ENCODE measurements around the gene RAD51AP2.
"Not testable (repeated sequence)": the region's sequence is repeated elsewhere in the genome, so short reads cannot be mapped to it uniquely, and the experiment has no call there.

RAD51AP2 gene

DNA sequence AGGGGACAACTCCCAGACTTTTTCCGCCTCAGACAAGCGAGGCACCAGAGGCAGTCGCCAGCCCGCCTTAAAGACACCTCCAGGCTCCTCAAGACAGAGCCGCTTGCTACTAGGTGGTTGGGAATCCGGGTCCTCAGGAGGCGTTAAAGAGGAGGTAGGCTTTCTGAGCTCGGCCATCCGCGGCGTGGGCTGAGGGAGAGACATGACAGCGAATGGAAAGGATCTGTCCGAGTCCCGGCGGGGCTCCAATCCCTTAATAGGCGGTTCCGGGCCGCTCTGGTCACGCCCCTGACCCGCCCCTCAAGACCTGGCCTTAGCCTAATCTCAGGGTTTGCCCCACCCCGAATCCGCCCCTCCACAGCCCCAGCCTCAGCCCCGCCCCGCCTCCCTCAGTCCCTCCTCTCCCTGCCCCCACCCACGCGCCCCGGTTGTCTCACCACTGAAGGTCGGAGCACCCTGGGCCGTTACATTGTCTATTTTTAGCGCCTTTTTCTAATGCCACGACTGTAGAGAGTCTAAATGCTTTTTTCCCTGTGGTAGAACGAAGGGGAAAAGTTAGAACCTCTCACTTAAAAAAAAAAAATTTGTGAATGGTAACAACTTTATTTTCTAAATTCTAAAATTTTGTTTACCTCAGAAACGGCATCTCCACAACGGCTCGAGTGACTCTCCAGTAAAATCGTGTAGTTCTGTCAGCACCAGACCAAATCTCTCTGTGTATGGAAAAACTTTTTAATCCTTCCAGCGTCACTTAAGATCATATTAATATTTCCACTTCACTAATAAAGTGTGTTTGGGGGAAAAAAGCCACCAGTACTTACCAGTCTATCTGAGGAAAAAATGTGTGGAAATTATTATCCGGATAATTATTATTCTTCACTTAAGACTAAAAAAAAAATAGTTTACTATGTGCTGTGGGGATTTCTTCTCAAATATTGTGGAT is at the start of gene RAD51AP2:
RAD51AP2 (minus strand) TSS at position 229 of the 943 bp plus-strand sequence; CDS start at position 204, 25 bp downstream.
- DNase-seq = peak; percentile 55 to 88

GRCh38 chr2:17565726-17566125 is 47.5 kb upstream of the RAD51AP2 start:
- not testable (repeated sequence) for DNase-seq

DNA sequence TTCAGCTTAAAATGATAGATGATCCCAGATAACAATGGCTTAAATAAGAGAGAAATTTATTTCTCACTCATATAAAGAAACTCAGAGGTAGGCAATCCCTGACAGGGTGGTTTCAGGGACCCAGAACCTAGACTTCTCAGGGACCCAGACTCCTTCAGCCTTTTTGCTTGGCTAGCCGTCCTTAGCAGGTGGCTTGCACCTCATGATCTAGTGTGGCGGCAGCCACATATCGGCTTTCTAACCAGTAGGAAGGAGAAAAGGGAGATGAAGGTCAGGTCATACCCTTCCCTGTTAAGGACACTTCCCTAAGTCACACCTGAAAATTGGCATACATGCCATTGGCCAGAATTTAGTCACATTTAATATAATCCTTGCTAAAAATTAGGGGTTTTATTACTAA is 40.6 kb upstream of the RAD51AP2 start:
- DNase-seq = peak in 1 of 2 experiments; percentile 52

- DNase-seq = no peak
Measured at GRCh38 chr2:17558053-17558452, 39.8 kb upstream of the RAD51AP2 start.

DNA sequence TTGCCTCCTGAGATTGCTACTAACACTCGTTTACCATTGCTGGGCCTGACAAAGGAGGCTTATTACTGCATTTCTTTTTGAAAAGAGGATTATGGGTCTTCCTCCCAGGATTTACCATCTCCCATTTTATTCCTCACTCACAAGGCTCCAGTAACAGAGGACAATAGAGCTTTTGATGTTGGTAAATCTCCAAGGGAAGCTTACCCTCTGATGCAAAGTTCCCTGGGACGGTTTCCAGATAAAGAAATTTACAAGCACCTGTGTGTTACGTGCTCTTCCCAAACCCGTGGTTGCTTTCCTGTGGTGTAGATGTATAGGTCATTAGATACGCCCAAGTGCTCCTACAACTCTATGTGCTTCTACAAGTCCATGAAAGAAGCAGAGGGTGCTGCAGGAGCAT is 39.4 kb upstream of the RAD51AP2 start:
- DNase-seq = peak; percentile 98 to 99

DNA sequence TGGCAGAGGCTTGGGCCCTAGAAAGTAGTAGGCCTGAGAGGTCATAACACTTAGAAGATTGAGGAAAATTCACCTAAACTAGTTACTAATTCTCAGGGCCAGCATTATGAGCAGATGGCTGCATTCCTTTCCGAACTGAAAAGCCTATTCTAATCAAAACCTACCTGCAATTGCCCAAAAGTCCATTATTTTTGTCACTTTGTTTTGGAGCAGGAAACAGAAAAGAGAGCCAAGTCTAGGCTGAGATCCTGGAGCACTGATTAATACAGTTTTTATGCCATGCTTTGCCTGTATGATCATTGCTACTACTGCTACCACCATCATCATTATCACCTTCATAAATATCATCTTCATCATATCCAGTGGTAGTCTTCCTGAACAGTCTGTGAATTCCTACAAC is 36.9 kb upstream of the RAD51AP2 start:
- DNase-seq = no peak

GRCh38 chr2:17550907-17551306 is 32.7 kb upstream of the RAD51AP2 start:
- no peak for DNase-seq

- DNase-seq = no peak
Measured at GRCh38 chr2:17547737-17548136, 29.5 kb upstream of the RAD51AP2 start.

DNA sequence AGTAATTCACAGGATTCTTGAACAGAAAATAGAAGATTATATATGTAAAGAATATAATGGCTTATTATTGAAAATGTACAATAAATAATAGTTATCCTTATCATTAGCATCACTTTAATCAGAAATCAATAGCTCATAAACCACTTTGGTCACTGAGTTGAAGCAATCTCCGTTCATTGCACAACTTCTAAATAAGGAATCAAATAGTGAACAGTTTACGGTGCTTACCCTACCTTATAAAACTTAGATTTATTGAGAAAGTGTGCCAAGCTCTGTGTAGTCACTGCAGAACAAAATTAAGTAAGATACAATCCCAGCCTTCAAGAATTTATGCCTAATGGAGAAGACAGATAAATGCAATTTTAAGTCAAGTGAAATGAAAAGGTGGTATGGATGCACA is 29.0 kb upstream of the RAD51AP2 start:
- no peak for DNase-seq

DNA sequence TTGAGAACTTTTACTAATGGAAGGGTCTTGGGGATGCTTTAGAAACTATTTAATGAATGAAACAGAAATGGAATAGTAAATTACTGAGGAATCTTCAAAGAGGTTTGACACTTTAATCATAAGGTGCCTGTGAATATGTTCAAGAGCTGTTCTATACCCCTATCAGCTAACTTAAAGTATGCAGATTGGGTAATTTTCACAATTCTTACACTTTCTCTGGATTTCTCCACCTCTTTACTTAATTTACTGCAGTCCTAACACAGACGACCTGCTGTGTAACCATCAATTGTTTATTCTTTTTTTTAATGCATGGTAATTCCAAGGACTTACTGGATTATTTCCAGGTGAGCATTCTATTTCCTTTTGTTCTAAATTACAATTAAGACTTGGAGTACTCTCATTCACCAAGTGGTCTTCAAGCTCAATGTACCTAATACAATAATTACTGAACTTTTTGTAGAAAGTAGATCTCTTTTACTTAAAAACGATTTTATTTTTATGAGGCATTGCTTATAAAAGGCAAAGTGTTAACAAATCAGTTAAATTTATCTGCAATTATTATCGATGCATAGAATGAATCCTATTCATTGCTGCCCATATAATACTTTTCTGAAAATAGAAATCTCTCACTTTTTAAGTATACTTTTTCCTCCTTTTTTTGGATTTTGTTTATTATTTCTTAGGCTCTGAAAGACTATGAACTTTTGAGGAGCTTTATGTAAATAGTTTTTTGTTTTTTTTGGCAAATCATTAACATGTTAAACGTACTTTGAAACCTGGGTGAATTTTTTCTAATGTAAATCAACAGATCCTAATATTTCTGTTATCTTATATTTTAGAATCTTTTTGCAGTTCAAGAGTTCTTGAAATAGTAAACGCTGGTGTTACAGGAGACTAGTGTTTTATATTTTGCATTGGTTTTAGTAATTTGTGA is 27.7 kb upstream of the RAD51AP2 start:
- DNase-seq = no peak

GRCh38 chr2:17544256-17544655 is 26.0 kb upstream of the RAD51AP2 start:
- no peak for DNase-seq

GRCh38 chr2:17543848-17544247 is 25.6 kb upstream of the RAD51AP2 start:
- no peak for DNase-seq

DNA sequence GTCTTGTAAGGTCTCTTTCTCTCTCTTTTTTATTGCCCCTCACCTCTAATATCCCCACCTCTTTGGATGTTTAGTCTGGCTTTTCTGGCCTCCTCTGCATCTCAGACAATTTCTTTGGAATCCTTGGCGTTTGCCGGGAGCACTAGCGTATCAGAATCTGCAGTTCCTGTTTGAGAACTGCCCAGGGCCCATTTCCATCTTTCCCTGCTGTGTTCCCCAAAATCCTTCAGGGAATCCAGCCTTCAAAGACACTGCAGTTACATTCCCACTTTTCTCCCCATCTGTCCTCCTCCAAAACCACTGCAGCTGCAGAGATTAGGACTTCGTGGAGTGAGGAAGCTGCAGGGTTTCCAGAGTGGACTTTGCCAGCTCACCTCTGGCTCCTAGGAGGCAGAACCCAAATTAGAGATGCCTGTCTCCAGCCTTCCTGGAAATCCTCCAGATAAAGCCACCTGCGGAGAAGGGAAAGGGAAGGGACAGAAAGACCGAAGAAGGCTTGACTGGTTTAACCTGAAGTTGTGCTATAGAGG is 25.0 kb upstream of the RAD51AP2 start:
- DNase-seq = peak in 1 of 2 experiments; percentile 26

GRCh38 chr2:17542471-17542870 is 24.2 kb upstream of the RAD51AP2 start:
- DNase-seq = no peak

GRCh38 chr2:17541531-17541950 is 23.3 kb upstream of the RAD51AP2 start:
- peak in 1 of 2 experiments; percentile 21 for DNase-seq

- DNase-seq = peak in 1 of 2 experiments; percentile 55
Measured at GRCh38 chr2:17540813-17541530, 22.7 kb upstream of the RAD51AP2 start.

DNA sequence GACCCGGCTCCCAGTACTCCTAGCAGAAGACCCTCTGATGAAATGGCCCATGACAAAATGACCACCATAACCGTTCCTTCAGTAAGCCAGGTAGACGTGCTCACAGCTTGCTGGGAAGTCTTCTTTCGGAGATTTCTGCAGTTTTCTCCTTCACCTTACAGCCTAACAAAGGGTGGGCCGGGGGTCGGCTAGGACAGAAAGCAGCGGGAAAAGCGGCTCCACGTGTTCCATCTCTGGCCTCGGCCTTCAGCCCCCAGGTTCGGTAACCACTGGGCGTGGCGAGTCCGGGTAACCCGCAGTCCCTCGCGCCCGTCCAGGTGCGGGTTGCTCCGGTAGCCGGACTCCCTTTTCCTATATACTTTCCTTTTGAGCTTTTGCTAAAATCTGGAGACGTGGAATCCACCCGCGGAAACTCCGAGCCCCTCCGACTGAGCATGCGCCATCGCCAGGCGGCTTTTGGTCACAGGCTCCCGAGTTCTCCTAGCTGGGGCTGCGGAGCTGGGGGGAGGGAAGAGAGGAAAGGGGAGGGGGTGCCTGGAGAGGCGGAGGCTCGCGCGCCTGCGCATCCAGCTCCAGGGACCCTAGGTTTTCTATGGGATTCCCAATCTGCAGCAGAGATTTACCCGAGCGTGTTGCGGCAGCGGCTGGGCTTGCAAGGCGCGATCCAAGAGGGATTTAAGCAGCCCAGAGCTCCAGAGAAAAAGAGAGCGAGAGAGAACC is 22.0 kb upstream of the RAD51AP2 start, which contains the start of gene VSNL1:
VSNL1 (plus strand) TSS at position 604 of the 720 bp plus-strand sequence. CDS start 51,379 bp downstream, outside the sequence.
- peak; percentile 94 to 97 for DNase-seq

- peak; percentile 40 to 60 for DNase-seq
Measured at GRCh38 chr2:17539611-17540092, 21.4 kb upstream of the RAD51AP2 start.

- peak; percentile 70 to 92 for DNase-seq
Measured at GRCh38 chr2:17538844-17539554, 20.8 kb upstream of the RAD51AP2 start.

DNA sequence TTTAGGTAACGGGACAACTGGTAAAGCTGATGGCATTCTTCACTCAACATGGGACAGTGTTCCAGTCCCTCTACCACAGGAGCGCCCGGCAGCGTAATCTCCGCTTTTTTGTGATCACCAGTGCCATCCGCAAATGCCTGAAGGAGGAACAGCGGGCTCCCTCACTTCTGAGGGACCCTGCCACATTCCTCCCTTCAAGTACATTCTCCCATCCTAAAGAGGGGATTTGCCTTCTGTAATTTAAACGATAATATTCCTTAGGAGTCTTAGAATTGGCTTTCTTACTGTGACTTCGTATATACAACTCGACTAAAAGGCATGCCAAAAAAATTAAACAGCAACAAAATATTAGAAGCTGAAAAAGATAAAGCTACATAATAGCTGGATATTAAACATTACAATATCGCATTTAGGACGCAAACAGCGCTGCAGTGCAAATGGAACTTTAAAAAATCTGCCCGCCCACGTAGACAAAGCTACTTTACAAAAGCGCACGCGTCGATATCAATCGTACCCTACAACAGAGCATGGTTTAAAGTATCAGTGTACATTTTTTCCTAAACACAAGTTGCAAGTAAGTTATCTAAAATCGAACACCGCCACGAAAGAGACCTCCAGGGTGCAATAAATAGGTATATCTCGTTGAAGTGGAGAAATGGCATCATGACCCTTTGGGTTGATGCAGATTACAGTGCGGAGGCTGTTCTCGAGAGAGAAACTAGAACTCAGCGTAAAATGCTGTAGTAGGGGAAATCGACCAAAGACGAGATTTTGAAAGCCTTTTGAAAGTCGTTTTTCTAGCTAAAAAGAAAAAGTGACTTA is 20.0 kb upstream of the RAD51AP2 start:
- peak; percentile 56 to 70 for DNase-seq

Measured in NCI-H526 (cell line).